KMS-11 (cell line): ENCODE data around the gene EXPH5.

Experiments
- H2AFZ ChIP-seq: fragments of 200-600 bp; sonication (generic); 2 replicates; pipeline ENCODE4 v1.6.1; 2016; ENCODE audit warnings: antibody characterized with exemption, mixed run types, low read depth
- H3K27ac ChIP-seq: fragments of 200-600 bp; sonication (generic); 2 replicates; pipeline ENCODE4 v1.6.1; 2016; ENCODE audit warnings: mild to moderate bottlenecking, mixed run types
- H3K27me3 ChIP-seq: fragments of 200-600 bp; sonication (generic); 2 replicates; pipeline ENCODE4 v1.6.1; 2017; ENCODE audit warnings: mild to moderate bottlenecking, low read depth, mixed run types, moderate library complexity; ENCODE audit not compliant: insufficient read depth
- H3K36me3 ChIP-seq: fragments of 200-600 bp; sonication (generic); 2 replicates; pipeline ENCODE4 v1.6.1; 2017; ENCODE audit warnings: mild to moderate bottlenecking, mixed run types; ENCODE audit not compliant: insufficient read depth
- H3K4me1 ChIP-seq: fragments of 200-600 bp; sonication (generic); 2 replicates; pipeline ENCODE4 v1.6.1; 2016; ENCODE audit warnings: mild to moderate bottlenecking, low read depth, mixed run types; ENCODE audit not compliant: poor library complexity, severe bottlenecking
- H3K4me2 ChIP-seq: fragments of 200-600 bp; sonication (generic); 2 replicates; pipeline ENCODE4 v1.7.0; 2016; ENCODE audit warnings: mild to moderate bottlenecking, mixed run types
- H3K4me3 ChIP-seq: fragments of 200-600 bp; sonication (generic); IDR thresholded peaks from 2 replicates; pipeline ENCODE4 v1.6.1; 2017; ENCODE audit warnings: low read depth, low read length, mixed read lengths; ENCODE audit not compliant: insufficient read depth
- H3K79me2 ChIP-seq: fragments of 200-600 bp; sonication (generic); 2 replicates; pipeline ENCODE4 v1.6.1; 2016; ENCODE audit warnings: low read depth, mixed run types; ENCODE audit not compliant: insufficient read depth
- H3K9ac ChIP-seq: fragments of 200-600 bp; sonication (generic); 2 replicates; pipeline ENCODE4 v1.6.1; 2016; ENCODE audit warnings: mild to moderate bottlenecking, mixed run types
- H4K20me1 ChIP-seq: fragments of 200-600 bp; sonication (generic); 2 replicates; pipeline ENCODE4 v1.6.1; 2016; ENCODE audit warnings: mild to moderate bottlenecking, mixed run types; ENCODE audit not compliant: insufficient read depth
- CTCF ChIP-seq: fragments of 200-600 bp; sonication (generic); conservative IDR thresholded peaks from 2 replicates; pipeline ENCODE4 v1.6.1; 2017; ENCODE audit warnings: low read depth, mild to moderate bottlenecking, antibody characterized with exemption, low read length, moderate library complexity, mixed read lengths

Gene EXPH5

GRCh38 chr11:108635106-108635505 is 41.5 kb upstream of the EXPH5 start:
- Histone ChIP-seq H3K4me3 (no peak overlapping the region), H3K36me3 (no peaks in the 10 kb centered on the region), H3K27ac (no peak overlapping the region), H3K4me2 (no peak overlapping the region), H2AFZ (no peak overlapping the region), H3K79me2 (no peaks in the 10 kb centered on the region), H4K20me1 (no peaks in the 10 kb centered on the region), H3K27me3 (no peaks in the 10 kb centered on the region), H3K4me1 (no peaks in the 10 kb centered on the region), H3K9ac (no peak overlapping the region)
- no peak for TF ChIP-seq CTCF

- no peaks in the 10 kb centered on the region for H4K20me1 ChIP-seq
- no peaks in the 10 kb centered on the region for H3K27me3 ChIP-seq
- H3K4me2 ChIP-seq = no peak overlapping the region
- H3K27ac ChIP-seq = no peak overlapping the region
- no peak overlapping the region for H3K4me3 ChIP-seq
- H3K79me2 ChIP-seq = no peaks in the 10 kb centered on the region
- no peak for TF ChIP-seq CTCF
- no peaks in the 10 kb centered on the region for H3K4me1 ChIP-seq
- H3K9ac ChIP-seq = no peak overlapping the region
- no peak overlapping the region for H2AFZ ChIP-seq
- no peaks in the 10 kb centered on the region for H3K36me3 ChIP-seq
Measured at GRCh38 chr11:108632041-108632704, 38.6 kb upstream of the EXPH5 start.

- Histone ChIP-seq H3K4me3 (no peak overlapping the region), H3K27ac (no peak overlapping the region), H3K36me3 (no peaks in the 10 kb centered on the region), H3K79me2 (no peaks in the 10 kb centered on the region), H2AFZ (no peak overlapping the region), H3K27me3 (no peaks in the 10 kb centered on the region), H3K4me2 (no peak overlapping the region), H3K9ac (no peak overlapping the region), H3K4me1 (no peaks in the 10 kb centered on the region), H4K20me1 (no peaks in the 10 kb centered on the region)
- TF ChIP-seq CTCF = no peak
Measured at GRCh38 chr11:108629274-108629673, 35.7 kb upstream of the EXPH5 start.

- no peak overlapping the region for H3K4me3 ChIP-seq
- no peak overlapping the region for H3K4me2 ChIP-seq
- no peak overlapping the region for H2AFZ ChIP-seq
- no peaks in the 10 kb centered on the region for H3K27me3 ChIP-seq
- no peaks in the 10 kb centered on the region for H4K20me1 ChIP-seq
- no peaks in the 10 kb centered on the region for H3K36me3 ChIP-seq
- H3K4me1 ChIP-seq = no peaks in the 10 kb centered on the region
- no peak overlapping the region for H3K9ac ChIP-seq
- H3K27ac ChIP-seq = no peak overlapping the region
- H3K79me2 ChIP-seq = no peaks in the 10 kb centered on the region
- no peak for TF ChIP-seq CTCF
Measured at GRCh38 chr11:108628812-108629211, 35.2 kb upstream of the EXPH5 start.
